Ovary (tissue), 9 donors: ENCODE results near the gene CPLANE2. TPM values are rescaled to one million over a fixed set of nuclear protein-coding genes. Genes with fewer than 3 reads are reported as not detected.
A peak's percentile ranks its signal among the peaks of the same experiment; 100 is the strongest.

ENCODE experiments used
- DNase-seq, 5 donors: peaks; one replicate each; pipeline ENCODE4 v3.0.0-alpha.2; 2019 to 2020
- H3K27ac ChIP-seq, 2 donors: fragments of 200-600 bp; one replicate each; pipeline versions ENCODE4 v1.5.1 to v1.8.0; 2019 to 2022
- H3K27me3 ChIP-seq: fragments of 200-600 bp; one replicate; pipeline ENCODE4 v1.8.0; 2022
- H3K36me3 ChIP-seq: fragments of 200-600 bp; sonication (generic); one replicate; pipeline ENCODE4 v1.5.1; 2019
- H3K4me1 ChIP-seq: one replicate; pipeline ENCODE4 v1.8.1; 2013; ENCODE audit warnings: mild to moderate bottlenecking, moderate library complexity; ENCODE audit not compliant: insufficient read depth
- H3K4me3 ChIP-seq: fragments of 200-600 bp; sonication (generic); one replicate; pipeline ENCODE4 v1.5.1; 2017
- H3K9me3 ChIP-seq, 2 donors: fragments of 200-600 bp in 1 of 2; sonication (generic) in 1 of 2; one replicate each; pipeline versions ENCODE4 v1.5.1 to v1.8.1; 2013 to 2019; ENCODE audit warnings: mild to moderate bottlenecking in 1 of 2, moderate library complexity in 1 of 2
- CTCF ChIP-seq, 3 donors: fragments of 450-650 bp in 2 of 3; fragments of 200-600 bp in 1 of 3; IDR thresholded peaks; one replicate each; pipeline versions ENCODE4 v1.5.1 to v1.8.0; 2016 to 2022; ENCODE audit warnings: antibody characterized with exemption in 3 of 3, mild to moderate bottlenecking in 1 of 3
- EP300 ChIP-seq: sonication (generic); formaldehyde crosslinking; IDR thresholded peaks from one replicate; pipeline ENCODE4 v1.6.1; 2017; ENCODE audit warnings: antibody characterized with exemption
- POLR2A ChIP-seq: fragments of 450-650 bp; IDR thresholded peaks from one replicate; pipeline ENCODE4 v1.6.1; 2017; ENCODE audit warnings: antibody characterized with exemption, mild to moderate bottlenecking, moderate library complexity
- WGBS, 3 donors: extraction: QIAGEN DNeasy Blood & Tissue Kit in 1 of 3; methylation state at CpG; one replicate each; pipeline versions ENCODE4 v1.1.5 to v1.1.7; 2013 to 2017; 5-methylcytosine and 5-hydroxymethylcytosine counted together
- intact Hi-C, 4 donors: fragments of 100-400 bp; cut with DNase I; formaldehyde crosslinking; loops; one replicate each; pipeline versions ENCODE4 v1.11.0 to v1.15.1; 2022 to 2023
- polyA plus RNA-seq, 2 donors: library from polyadenylated mRNA; stranded (reverse); fragments of 200-250 nt in 1 of 2; fragments of 350-450 nt in 1 of 2; fragmentation: Illumina TruSeq in 1 of 2; extraction: RNeasy Lipid Tissue Mini Kit (QIAGEN cat#74804) in 1 of 2; gene quantifications; one replicate each; pipeline ENCODE4 v1.2.3, GENCODE V29; 2013 to 2014
- total RNA-seq, 7 donors: library from RNA; depleted of rRNA in 2 of 7; stranded (reverse); fragments of >200 nt in 2 of 7; fragmentation: NEBNext Ultra II Directional in 3 of 7; extraction: Animal tissue kit (Norgen Biotek cat#: 25700) in 3 of 7; gene quantifications; one replicate each; pipeline versions ENCODE4 v1.1.0 to v1.2.4, GENCODE V29; 2016 to 2023
- donor health status: DM: no; HTN: no; CAD: no; lungs with moderate emphysema.
- donor health status: DM: no; HTN: no; CAD: no.
- donor health status: Bipolar disorder and iron deficiency.
- donor health status: DM: yes; HTN: yes; CAD: no.
- donor health status: DM: no; HTN: no; CAD: no.
- donor health status: DM: yes; HTN: yes; CAD: no.

CPLANE2 gene
- total and polyA plus RNA-seq, 9 donors, result 2.6 to 12.4 (median 9.8) TPM

GRCh38 chr1:16242556-16243214, 5.7 kb upstream of the CPLANE2 start:
- TF ChIP-seq POLR2A, result no peak
- TF ChIP-seq CTCF (IDR thresholded peaks at IDR 0.05), result no peak
- H3K27me3 ChIP-seq, result no peaks in the 10 kb centered on the region
- no peak for DNase-seq
- no peak overlapping the region for H3K4me3 ChIP-seq
- H3K27ac ChIP-seq, result no peak overlapping the region
- no peaks in the 10 kb centered on the region for H3K36me3 ChIP-seq
- H3K9me3 ChIP-seq, result no peaks in the 10 kb centered on the region
- H3K4me1 ChIP-seq, result peaks cover 12% of the 10 kb centered on the region
- intact Hi-C loops, result loop anchor here in 2 of 4 donors (5.0 to 10.0 kb wide), 3 partner anchors 40 to 120 kb away; partner anchors contain the start of gene FBXO42 (in 1 of the 2)
- WGBS, 3 donors, result 72 to 82% (median 77%) methylated on average over 17 of the region's 17 CpGs

GRCh38 chr1:16241221-16241708, 4.3 kb upstream of the CPLANE2 start:
- intact Hi-C loops, result loop anchor here in 2 of 4 donors (5.0 to 10.0 kb wide), 3 partner anchors 39 to 121 kb away; partner anchors contain the start of gene FBXO42 (in 1 of the 2)
- H3K9me3 ChIP-seq, result no peaks in the 10 kb centered on the region
- H3K4me3 ChIP-seq, result no peak overlapping the region
- DNase-seq, result peak in 1 of 5 donors; percentile 24
- TF ChIP-seq POLR2A (no peak), EP300 (no peak), CTCF (IDR thresholded peaks at IDR 0.05) (no peak)
- 71 to 81% (median 71%) methylated on average over 10 of the region's 10 CpGs for WGBS, 3 donors
- no peaks in the 10 kb centered on the region for H3K27me3 ChIP-seq
- H3K36me3 ChIP-seq, result no peaks in the 10 kb centered on the region
- no peak overlapping the region for H3K27ac ChIP-seq
- H3K4me1 ChIP-seq, result peaks cover 9% of the 10 kb centered on the region

GRCh38 chr1:16239972-16240491, 3.0 kb upstream of the CPLANE2 start:
- intact Hi-C loops, result loop anchor here in 2 of 4 donors (5.0 to 10.0 kb wide), 3 partner anchors 38 to 122 kb away; partner anchors contain the start of gene FBXO42 (in 1 of the 2)

GRCh38 chr1:16237343-16237830, 404 bp upstream of the CPLANE2 start:
- Histone ChIP-seq H3K4me1 (peaks cover 5% of the 10 kb centered on the region), H3K27ac (peak overlapping the region; percentile 68 to 74), H3K36me3 (no peaks in the 10 kb centered on the region), H3K4me3 (peak overlapping the region; percentile 50), H3K9me3 (no peaks in the 10 kb centered on the region), H3K27me3 (no peaks in the 10 kb centered on the region)
- no peak for DNase-seq
- intact Hi-C loops, result no loop called here
- no peak for TF ChIP-seq EP300
- no peak for TF ChIP-seq CTCF (IDR thresholded peaks at IDR 0.05)
- TF ChIP-seq POLR2A, result no peak
- 17 to 22% (median 19%) methylated on average over 6 of the region's 6 CpGs for WGBS, 3 donors

More at GRCh38 chr1:16239972-16240491, 3.0 kb upstream of the CPLANE2 start:
- 83 to 94% (median 87%) methylated on average over 2 of the region's 2 CpGs for WGBS, 3 donors
- no peak for DNase-seq
- Histone ChIP-seq H3K4me1 (peaks cover 10% of the 10 kb centered on the region), H3K4me3 (no peak overlapping the region), H3K27ac (no peak overlapping the region), H3K27me3 (no peaks in the 10 kb centered on the region), H3K9me3 (no peaks in the 10 kb centered on the region), H3K36me3 (no peaks in the 10 kb centered on the region)
- TF ChIP-seq EP300, result no peak
- TF ChIP-seq POLR2A, result no peak
- TF ChIP-seq CTCF (IDR thresholded peaks at IDR 0.05), result no peak
